KBM-7 (cell line): ENCODE measurements around the gene ADGRG6.
A peak's percentile ranks its signal among the peaks of the same experiment; 100 is the strongest.
"Not testable (repeated sequence)": the region's sequence is repeated elsewhere in the genome, so short reads cannot be mapped to it uniquely, and the experiment has no call there.

ENCODE experiments used
- DNase-seq: peaks from one replicate; pipeline ENCODE4 v3.0.0-alpha.2; 2015
- in situ Hi-C: fragments of 300-500 bp; cut with MboI; formaldehyde crosslinking; loops from 2 replicates; pipeline ENCODE4 v1.14.3; 2020; ENCODE audit warnings: low sequenced_read_pairs, low pct_unique_long_range_greater_than_20kb, mixed read lengths

Gene ADGRG6

GRCh38 chr6:142452993-142453392, 151.2 kb downstream of the ADGRG6 start:
- DNase-seq: no peak
- in situ Hi-C loops: no loop called here

GRCh38 chr6:142454196-142454595, 152.4 kb downstream of the ADGRG6 start:
- DNase-seq, in situ Hi-C loops: not testable (repeated sequence)

GRCh38 chr6:142454848-142455247, 153.0 kb downstream of the ADGRG6 start:
- DNase-seq, in situ Hi-C loops: not testable (repeated sequence)

- no peak for DNase-seq
- in situ Hi-C loops: no loop called here
Observed at GRCh38 chr6:142455957-142456589, 154.3 kb downstream of the ADGRG6 start.

GRCh38 chr6:142457638-142458406, 156.0 kb downstream of the ADGRG6 start:
- in situ Hi-C loops: no loop called here
- DNase-seq: no peak

- in situ Hi-C loops: no loop called here
- DNase-seq: no peak
Observed at GRCh38 chr6:142458836-142459235, 157.0 kb downstream of the ADGRG6 start.

GRCh38 chr6:142459271-142459670, 157.5 kb downstream of the ADGRG6 start:
- in situ Hi-C loops: no loop called here
- no peak for DNase-seq

- in situ Hi-C loops: no loop called here
- DNase-seq: no peak
Observed at GRCh38 chr6:142462260-142462659, 160.5 kb downstream of the ADGRG6 start.

GRCh38 chr6:142463988-142464387, 162.2 kb downstream of the ADGRG6 start:
- no peak for DNase-seq
- in situ Hi-C loops: no loop called here

- in situ Hi-C loops: no loop called here
- no peak for DNase-seq
Observed at GRCh38 chr6:142469220-142469619, 167.4 kb downstream of the ADGRG6 start.

- in situ Hi-C loops: no loop called here
- DNase-seq: no peak
Observed at GRCh38 chr6:142470421-142470820, 168.6 kb downstream of the ADGRG6 start.

GRCh38 chr6:142474531-142475289, 172.9 kb downstream of the ADGRG6 start:
- in situ Hi-C loops: no loop called here
- peak; percentile 66 for DNase-seq

- in situ Hi-C loops: no loop called here
- DNase-seq: no peak
Observed at GRCh38 chr6:142476452-142476851, 174.6 kb downstream of the ADGRG6 start.

GRCh38 chr6:142478117-142478516, 176.3 kb downstream of the ADGRG6 start:
- in situ Hi-C loops: no loop called here
- DNase-seq: peak; percentile 66

- in situ Hi-C loops: no loop called here
- no peak for DNase-seq
Observed at GRCh38 chr6:142481466-142481865, 179.7 kb downstream of the ADGRG6 start.

GRCh38 chr6:142482249-142482648, 180.4 kb downstream of the ADGRG6 start:
- in situ Hi-C loops: no loop called here
- peak; percentile 11 for DNase-seq

- DNase-seq: no peak
- in situ Hi-C loops: no loop called here
Observed at GRCh38 chr6:142482974-142483373, 181.2 kb downstream of the ADGRG6 start.

GRCh38 chr6:142485256-142485655, 183.4 kb downstream of the ADGRG6 start:
- in situ Hi-C loops: no loop called here
- DNase-seq: no peak

- no peak for DNase-seq
- in situ Hi-C loops: no loop called here
Observed at GRCh38 chr6:142489722-142490610, 188.2 kb downstream of the ADGRG6 start.
